Ovary (tissue), 9 donors: Measurements from ENCODE around the gene PRKCH. TPM values are rescaled to one million over a fixed set of nuclear protein-coding genes. Genes with fewer than 3 reads are reported as not detected.

ENCODE experiments used
- DNase-seq, 5 donors: peaks; one replicate each; pipeline ENCODE4 v3.0.0-alpha.2; 2019 to 2020
- H3K27ac ChIP-seq, 2 donors: fragments of 200-600 bp; one replicate each; pipeline versions ENCODE4 v1.5.1 to v1.8.0; 2019 to 2022
- H3K27me3 ChIP-seq: fragments of 200-600 bp; one replicate; pipeline ENCODE4 v1.8.0; 2022
- H3K36me3 ChIP-seq: fragments of 200-600 bp; sonication (generic); one replicate; pipeline ENCODE4 v1.5.1; 2019
- H3K4me1 ChIP-seq: one replicate; pipeline ENCODE4 v1.8.1; 2013; ENCODE audit warnings: mild to moderate bottlenecking, moderate library complexity; ENCODE audit not compliant: insufficient read depth
- H3K4me3 ChIP-seq: fragments of 200-600 bp; sonication (generic); one replicate; pipeline ENCODE4 v1.5.1; 2017
- H3K9me3 ChIP-seq, 2 donors: fragments of 200-600 bp in 1 of 2; sonication (generic) in 1 of 2; one replicate each; pipeline versions ENCODE4 v1.5.1 to v1.8.1; 2013 to 2019; ENCODE audit warnings: mild to moderate bottlenecking in 1 of 2, moderate library complexity in 1 of 2
- EP300 ChIP-seq: sonication (generic); formaldehyde crosslinking; IDR thresholded peaks from one replicate; pipeline ENCODE4 v1.6.1; 2017; ENCODE audit warnings: antibody characterized with exemption
- POLR2A ChIP-seq: fragments of 450-650 bp; IDR thresholded peaks from one replicate; pipeline ENCODE4 v1.6.1; 2017; ENCODE audit warnings: antibody characterized with exemption, mild to moderate bottlenecking, moderate library complexity
- WGBS, 3 donors: extraction: QIAGEN DNeasy Blood & Tissue Kit in 1 of 3; methylation state at CpG; one replicate each; pipeline versions ENCODE4 v1.1.5 to v1.1.7; 2013 to 2017; 5-methylcytosine and 5-hydroxymethylcytosine counted together
- intact Hi-C, 4 donors: fragments of 100-400 bp; cut with DNase I; formaldehyde crosslinking; loops; one replicate each; pipeline versions ENCODE4 v1.11.0 to v1.15.1; 2022 to 2023
- polyA plus RNA-seq, 2 donors: library from polyadenylated mRNA; stranded (reverse); fragments of 200-250 nt in 1 of 2; fragments of 350-450 nt in 1 of 2; fragmentation: Illumina TruSeq in 1 of 2; extraction: RNeasy Lipid Tissue Mini Kit (QIAGEN cat#74804) in 1 of 2; gene quantifications; one replicate each; pipeline ENCODE4 v1.2.3, GENCODE V29; 2013 to 2014
- total RNA-seq, 7 donors: library from RNA; depleted of rRNA in 2 of 7; stranded (reverse); fragments of >200 nt in 2 of 7; fragmentation: NEBNext Ultra II Directional in 3 of 7; extraction: Animal tissue kit (Norgen Biotek cat#: 25700) in 3 of 7; gene quantifications; one replicate each; pipeline versions ENCODE4 v1.1.0 to v1.2.4, GENCODE V29; 2016 to 2023
- TF ChIP-seq, protein P1 (sequence below), 3 donors: fragments of 450-650 bp in 2 of 3; fragments of 200-600 bp in 1 of 3; IDR thresholded peaks; one replicate each; pipeline versions ENCODE4 v1.5.1 to v1.8.0; 2016 to 2022; ENCODE audit warnings: antibody characterized with exemption in 3 of 3, mild to moderate bottlenecking in 1 of 3
- donor health status: DM: no; HTN: no; CAD: no; lungs with moderate emphysema.
- donor health status: DM: no; HTN: no; CAD: no.
- donor health status: Bipolar disorder and iron deficiency.
- donor health status: DM: yes; HTN: yes; CAD: no.
- donor health status: DM: no; HTN: no; CAD: no.
- donor health status: DM: yes; HTN: yes; CAD: no.

The PRKCH gene
- total and polyA plus RNA-seq, 9 donors = 8.4 to 47.6 (median 15.9) TPM

DNA sequence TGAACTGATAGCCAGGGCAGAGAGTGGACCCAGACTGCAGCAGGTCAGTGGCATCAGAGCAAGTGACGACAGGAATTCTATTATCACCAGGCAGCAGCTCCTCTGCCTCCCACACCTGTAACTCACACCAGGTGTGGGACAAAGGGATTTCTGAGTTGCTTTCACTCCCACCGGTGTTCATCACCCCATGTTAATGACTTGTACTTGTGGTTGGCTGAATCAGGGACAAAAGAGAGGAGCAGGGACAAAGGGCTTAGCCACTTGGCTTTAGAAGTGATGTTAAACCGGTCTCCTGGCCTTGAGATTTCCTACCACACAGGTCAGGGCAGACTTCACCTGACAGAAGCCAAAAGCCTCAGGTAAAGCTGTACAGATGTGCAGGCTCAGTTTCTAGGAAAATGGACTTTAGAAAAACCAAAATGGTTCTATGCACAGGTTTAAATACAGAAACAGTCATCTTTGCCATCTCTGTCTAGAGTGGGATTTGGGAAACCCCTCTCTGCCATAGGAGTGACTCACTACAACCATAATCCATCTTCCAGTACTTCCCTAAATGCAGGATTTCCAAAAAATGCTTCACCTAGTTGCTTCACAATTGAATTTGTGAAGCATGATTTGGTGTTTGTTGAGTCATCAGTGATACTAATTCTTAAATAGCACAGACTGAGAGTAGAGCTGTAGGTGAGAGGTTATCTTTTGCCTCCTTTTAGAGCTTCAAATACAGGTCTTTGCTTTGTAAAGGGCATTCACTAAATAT lies 158.5 kb downstream of the PRKCH start:
- no peaks in the 10 kb centered on the region for H3K9me3 ChIP-seq
- TF ChIP-seq POLR2A = no peak
- no peak for TF ChIP-seq EP300
- TF ChIP-seq, protein P1, sequence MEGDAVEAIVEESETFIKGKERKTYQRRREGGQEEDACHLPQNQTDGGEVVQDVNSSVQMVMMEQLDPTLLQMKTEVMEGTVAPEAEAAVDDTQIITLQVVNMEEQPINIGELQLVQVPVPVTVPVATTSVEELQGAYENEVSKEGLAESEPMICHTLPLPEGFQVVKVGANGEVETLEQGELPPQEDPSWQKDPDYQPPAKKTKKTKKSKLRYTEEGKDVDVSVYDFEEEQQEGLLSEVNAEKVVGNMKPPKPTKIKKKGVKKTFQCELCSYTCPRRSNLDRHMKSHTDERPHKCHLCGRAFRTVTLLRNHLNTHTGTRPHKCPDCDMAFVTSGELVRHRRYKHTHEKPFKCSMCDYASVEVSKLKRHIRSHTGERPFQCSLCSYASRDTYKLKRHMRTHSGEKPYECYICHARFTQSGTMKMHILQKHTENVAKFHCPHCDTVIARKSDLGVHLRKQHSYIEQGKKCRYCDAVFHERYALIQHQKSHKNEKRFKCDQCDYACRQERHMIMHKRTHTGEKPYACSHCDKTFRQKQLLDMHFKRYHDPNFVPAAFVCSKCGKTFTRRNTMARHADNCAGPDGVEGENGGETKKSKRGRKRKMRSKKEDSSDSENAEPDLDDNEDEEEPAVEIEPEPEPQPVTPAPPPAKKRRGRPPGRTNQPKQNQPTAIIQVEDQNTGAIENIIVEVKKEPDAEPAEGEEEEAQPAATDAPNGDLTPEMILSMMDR (IDR thresholded peaks at IDR 0.05) = no peak
- H3K27me3 ChIP-seq = no peaks in the 10 kb centered on the region
- intact Hi-C loops = loop anchor here in 2 of 4 donors (10.0 kb wide), 3 partner anchors 55 to 215 kb away; partner anchors contain the start of gene HIF1A (in 1 of the 2)
- no peak overlapping the region for H3K4me3 ChIP-seq
- no peak overlapping the region for H3K27ac ChIP-seq
- DNase-seq = no peak
- H3K4me1 ChIP-seq = peaks cover 10% of the 10 kb centered on the region
- 79 to 93% (median 93%) methylated on average over 3 of the region's 3 CpGs for WGBS, 3 donors
- no peaks in the 10 kb centered on the region for H3K36me3 ChIP-seq

DNA sequence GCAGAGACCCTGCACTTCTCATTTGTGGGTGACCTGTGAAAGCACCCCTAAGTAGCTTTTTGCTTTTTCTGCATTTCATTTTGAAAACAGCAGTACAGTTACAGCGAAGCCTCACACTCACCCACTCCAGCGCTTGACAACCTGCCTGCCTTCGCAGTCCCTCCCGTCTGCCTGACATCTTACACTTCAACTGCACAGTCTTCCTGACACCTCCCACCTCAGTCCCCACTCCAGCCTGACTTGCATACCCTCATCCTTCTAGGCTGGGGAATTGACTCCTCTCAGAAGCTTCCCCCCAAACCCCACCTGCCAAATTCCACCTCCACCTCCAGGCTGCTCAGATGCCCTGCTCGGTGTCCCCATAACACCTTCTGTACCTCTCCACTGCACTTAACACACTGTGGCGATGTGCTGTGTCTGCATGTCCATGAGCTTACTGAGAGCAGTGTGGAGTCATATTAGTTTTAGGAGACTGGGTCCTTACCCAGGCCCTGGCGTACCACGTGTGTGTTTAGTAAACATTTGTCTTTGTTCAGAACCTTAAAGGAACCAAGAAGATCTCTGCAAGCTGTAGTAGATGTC lies 159.4 kb downstream of the PRKCH start:
- intact Hi-C loops = loop anchor here in 2 of 4 donors (10.0 kb wide), 2 partner anchors 54 to 94 kb away; no protein-coding TSS in a partner anchor
- 86 to 89% (median 88%) methylated on average over 8 of the region's 8 CpGs for WGBS, 3 donors
- H3K27ac ChIP-seq = no peak overlapping the region

DNA sequence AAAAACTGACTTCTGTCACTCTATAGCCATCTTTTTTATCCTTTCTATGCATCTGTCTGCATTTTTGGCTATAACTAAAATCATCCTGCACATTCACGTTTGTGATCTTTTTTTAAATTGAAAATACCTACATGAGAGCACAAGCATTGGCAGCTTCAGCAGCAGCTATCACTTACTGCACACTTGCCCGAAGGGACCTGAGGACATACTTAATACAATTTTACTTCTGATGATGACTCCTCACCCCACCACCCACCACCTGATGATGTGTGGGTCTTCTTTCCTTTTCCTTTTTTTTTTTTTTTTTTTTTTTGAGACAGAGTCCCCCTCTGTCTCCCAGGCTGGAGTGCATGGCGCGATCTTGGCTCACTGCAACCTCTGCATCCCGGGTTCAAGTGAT lies 160.3 kb downstream of the PRKCH start:
- Histone ChIP-seq H3K36me3 (no peaks in the 10 kb centered on the region), H3K4me1 (peaks cover 8% of the 10 kb centered on the region), H3K27ac (no peak overlapping the region), H3K27me3 (no peaks in the 10 kb centered on the region), H3K4me3 (no peak overlapping the region), H3K9me3 (no peaks in the 10 kb centered on the region)
- 83 to 88% (median 88%) methylated on average over 5 of the region's 5 CpGs for WGBS, 3 donors
- intact Hi-C loops = loop anchor here in 2 of 4 donors (10.0 kb wide), 2 partner anchors 53 to 93 kb away; no protein-coding TSS in a partner anchor
- TF ChIP-seq, protein P1 (IDR thresholded peaks at IDR 0.05) = no peak
- TF ChIP-seq POLR2A (no peak), EP300 (no peak)
- no peak for DNase-seq

More for the DNA sequence above, 159.4 kb downstream of the PRKCH start:
- Histone ChIP-seq H3K9me3 (no peaks in the 10 kb centered on the region), H3K36me3 (no peaks in the 10 kb centered on the region), H3K4me3 (no peak overlapping the region), H3K4me1 (peaks cover 10% of the 10 kb centered on the region), H3K27me3 (no peaks in the 10 kb centered on the region)
- no peak for DNase-seq
- TF ChIP-seq, protein P1 (IDR thresholded peaks at IDR 0.05) = no peak
- TF ChIP-seq EP300 (no peak), POLR2A (no peak)

DNA sequence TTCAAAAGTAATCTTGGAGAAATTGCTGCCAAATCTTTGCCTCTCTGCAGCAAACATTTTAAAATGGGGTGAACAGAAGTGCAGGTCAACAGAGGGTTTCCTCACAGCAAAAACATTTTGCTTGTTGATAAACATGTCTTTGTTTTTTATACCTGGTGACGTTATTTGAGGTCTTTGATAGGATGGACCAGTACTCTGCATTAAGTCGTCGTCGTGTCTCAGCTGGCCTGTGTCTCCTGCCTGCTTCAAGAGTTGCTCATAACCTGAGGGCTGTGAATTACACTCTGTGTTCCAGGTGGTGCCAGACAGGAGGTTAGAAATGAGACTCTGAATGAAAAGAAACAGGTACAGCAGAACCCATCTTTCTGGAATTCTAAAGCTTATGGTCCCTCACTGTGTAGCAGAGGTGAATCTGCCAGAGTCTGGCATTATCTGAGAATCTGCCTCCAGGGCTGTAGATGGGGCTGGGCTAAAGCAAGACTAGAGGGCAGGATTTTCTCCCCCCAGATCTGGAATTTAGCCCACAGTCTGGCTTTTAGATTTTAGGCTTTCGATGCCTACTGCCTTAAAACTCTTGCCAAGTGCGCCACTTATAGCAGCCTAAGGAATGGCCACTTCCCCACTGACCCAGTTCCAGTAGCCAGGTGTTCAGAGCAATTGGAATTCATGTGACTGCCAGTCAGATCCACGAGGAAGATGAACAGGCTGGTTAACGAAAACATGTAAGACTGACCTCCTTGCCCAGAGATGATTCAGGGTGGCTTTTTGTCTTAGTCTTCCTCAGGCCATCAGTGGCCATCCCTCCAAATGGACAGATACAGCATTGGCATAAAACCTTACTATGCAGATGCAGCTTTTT lies 161.2 kb downstream of the PRKCH start:
- Histone ChIP-seq H3K9me3 (no peaks in the 10 kb centered on the region), H3K27ac (no peak overlapping the region), H3K27me3 (no peaks in the 10 kb centered on the region), H3K4me3 (no peak overlapping the region), H3K4me1 (peaks cover 8% of the 10 kb centered on the region), H3K36me3 (no peaks in the 10 kb centered on the region)
- 65 to 74% (median 65%) methylated on average over 8 of the region's 8 CpGs for WGBS, 3 donors
- intact Hi-C loops = loop anchor here in 2 of 4 donors (10.0 kb wide), 2 partner anchors 52 to 92 kb away; no protein-coding TSS in a partner anchor
- no peak for DNase-seq
- TF ChIP-seq POLR2A (no peak), EP300 (no peak)
- TF ChIP-seq, protein P1 (IDR thresholded peaks at IDR 0.05) = no peak
